ENCODE measurements around the gene UNC45B. TPM values are rescaled to one million over a fixed set of nuclear protein-coding genes. Genes with fewer than 3 reads are reported as not detected.

The UNC45B gene
- 2.2 TPM for total RNA-seq (ENCODE audit: unreplicated experiment)
- long read RNA-seq, result 0 reads

GRCh38 chr17:35147375-35147905, at the start of gene UNC45B:
UNC45B (plus strand) TSS chr17:35147817; CDS start chr17:35148264, 447 bp downstream.
- Mint-ChIP-seq H3K4me3 (ENCODE audit: unreplicated experiment) (peak within 1 kb of the TSS; percentile 34), H3K27ac (ENCODE audit: unreplicated experiment) (no peak within 1 kb of the TSS), H3K4me1 (ENCODE audit: low read depth, unreplicated experiment) (peaks cover 14% of the 10 kb centered on the region), H3K36me3 (ENCODE audit: unreplicated experiment) (no peaks in the 10 kb centered on the region), H3K9me3 (ENCODE audit: unreplicated experiment) (peaks cover 2% of the 10 kb centered on the region), H3K27me3 (ENCODE audit: unreplicated experiment) (peaks cover 1% of the 10 kb centered on the region)
- DNase-seq, result no peak
- no peak for TF ChIP-seq CTCF (IDR thresholded peaks at IDR 0.05; ENCODE audit: partially characterized antibody, unreplicated experiment)

- H3K27me3 Mint-ChIP-seq (ENCODE audit: unreplicated experiment), result peaks cover 3% of the 10 kb centered on the region
- H3K4me3 Mint-ChIP-seq (ENCODE audit: unreplicated experiment), result no peak overlapping the region
- no peaks in the 10 kb centered on the region for H3K4me1 Mint-ChIP-seq (ENCODE audit: low read depth, unreplicated experiment)
- H3K9me3 Mint-ChIP-seq (ENCODE audit: unreplicated experiment), result no peaks in the 10 kb centered on the region
- no peaks in the 10 kb centered on the region for H3K36me3 Mint-ChIP-seq (ENCODE audit: unreplicated experiment)
- no peak for TF ChIP-seq CTCF (IDR thresholded peaks at IDR 0.05; ENCODE audit: partially characterized antibody, unreplicated experiment)
- no peak overlapping the region for H3K27ac Mint-ChIP-seq (ENCODE audit: unreplicated experiment)
- no peak for DNase-seq
Observed at GRCh38 chr17:35099908-35100307, 47.7 kb upstream of the UNC45B start.

DNA sequence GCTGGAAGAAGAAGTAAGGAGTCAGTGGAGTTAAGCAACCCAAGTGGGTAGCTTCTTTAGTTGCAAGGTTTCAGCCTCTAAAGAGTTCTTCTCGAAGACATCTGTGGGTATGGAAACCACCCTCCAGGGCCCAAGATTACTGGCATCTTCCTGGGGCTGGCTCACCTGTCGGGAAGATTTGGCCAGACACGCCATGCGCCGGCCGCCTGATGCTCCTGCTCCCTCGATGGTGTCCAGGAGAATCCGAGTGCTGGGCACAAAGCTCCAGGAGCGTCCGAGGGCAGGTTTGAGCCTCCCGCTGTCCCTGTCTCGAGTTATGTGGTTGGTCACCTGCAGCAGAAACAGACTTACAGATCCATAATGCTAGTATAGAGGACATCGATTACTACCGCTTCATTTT, 46.6 kb upstream of the UNC45B start:
- peaks cover 2% of the 10 kb centered on the region for H3K9me3 Mint-ChIP-seq (ENCODE audit: unreplicated experiment)
- DNase-seq, result no peak
- no peak overlapping the region for H3K27ac Mint-ChIP-seq (ENCODE audit: unreplicated experiment)
- peaks cover 5% of the 10 kb centered on the region for H3K36me3 Mint-ChIP-seq (ENCODE audit: unreplicated experiment)
- no peak for TF ChIP-seq CTCF (IDR thresholded peaks at IDR 0.05; ENCODE audit: partially characterized antibody, unreplicated experiment)
- no peaks in the 10 kb centered on the region for H3K4me1 Mint-ChIP-seq (ENCODE audit: low read depth, unreplicated experiment)
- peaks cover 3% of the 10 kb centered on the region for H3K27me3 Mint-ChIP-seq (ENCODE audit: unreplicated experiment)
- no peak overlapping the region for H3K4me3 Mint-ChIP-seq (ENCODE audit: unreplicated experiment)

GRCh38 chr17:35101725-35102124, 45.9 kb upstream of the UNC45B start:
- no peaks in the 10 kb centered on the region for H3K4me1 Mint-ChIP-seq (ENCODE audit: low read depth, unreplicated experiment)
- H3K36me3 Mint-ChIP-seq (ENCODE audit: unreplicated experiment), result peaks cover 9% of the 10 kb centered on the region
- no peak for TF ChIP-seq CTCF (IDR thresholded peaks at IDR 0.05; ENCODE audit: partially characterized antibody, unreplicated experiment)
- H3K9me3 Mint-ChIP-seq (ENCODE audit: unreplicated experiment), result peaks cover 2% of the 10 kb centered on the region
- H3K27me3 Mint-ChIP-seq (ENCODE audit: unreplicated experiment), result peaks cover 3% of the 10 kb centered on the region
- no peak for DNase-seq
- no peak overlapping the region for H3K4me3 Mint-ChIP-seq (ENCODE audit: unreplicated experiment)
- H3K27ac Mint-ChIP-seq (ENCODE audit: unreplicated experiment), result no peak overlapping the region

- peaks cover 3% of the 10 kb centered on the region for H3K27me3 Mint-ChIP-seq (ENCODE audit: unreplicated experiment)
- peaks cover 2% of the 10 kb centered on the region for H3K9me3 Mint-ChIP-seq (ENCODE audit: unreplicated experiment)
- H3K4me1 Mint-ChIP-seq (ENCODE audit: low read depth, unreplicated experiment), result no peaks in the 10 kb centered on the region
- no peak overlapping the region for H3K27ac Mint-ChIP-seq (ENCODE audit: unreplicated experiment)
- H3K4me3 Mint-ChIP-seq (ENCODE audit: unreplicated experiment), result no peak overlapping the region
- peaks cover 9% of the 10 kb centered on the region for H3K36me3 Mint-ChIP-seq (ENCODE audit: unreplicated experiment)
- no peak for DNase-seq
- no peak for TF ChIP-seq CTCF (IDR thresholded peaks at IDR 0.05; ENCODE audit: partially characterized antibody, unreplicated experiment)
Observed at GRCh38 chr17:35103271-35103670, 44.3 kb upstream of the UNC45B start.
